Breast epithelium (tissue), 4 donors: Measurements from ENCODE around the gene SPRY1. TPM values are rescaled to one million over a fixed set of nuclear protein-coding genes. Genes with fewer than 3 reads are reported as not detected.

Experiments used
- DNase-seq, 2 donors: peaks; one replicate each; pipeline ENCODE4 v3.0.0-alpha.2; 2019; ENCODE audit warnings: low spot score in 2 of 2
- H3K27ac ChIP-seq, 2 donors: fragments of 200-600 bp; sonication (generic) in 1 of 2; one replicate each; pipeline ENCODE4 v1.5.1; 2016 to 2019; ENCODE audit warnings: mild to moderate bottlenecking in 1 of 2
- H3K27me3 ChIP-seq, 2 donors: fragments of 200-600 bp; sonication (generic) in 1 of 2; one replicate each; pipeline versions ENCODE4 v1.5.1 to v1.6.0; 2017 to 2019; ENCODE audit warnings: control low read depth in 1 of 2, mild to moderate bottlenecking in 1 of 2
- H3K36me3 ChIP-seq: fragments of 200-600 bp; one replicate; pipeline ENCODE4 v1.5.1; 2019
- H3K4me1 ChIP-seq, 2 donors: fragments of 200-600 bp; sonication (generic); one replicate each; pipeline ENCODE4 v1.5.1; 2016 to 2019; ENCODE audit warnings: control low read depth in 1 of 2
- H3K4me3 ChIP-seq, 3 donors: fragments of 200-600 bp; sonication (generic); 1 replicate in 2 of 3; 2 replicates in 1 of 3; pipeline ENCODE4 v1.5.1; 2016 to 2019; ENCODE audit warnings: mild to moderate bottlenecking in 3 of 3, moderate library complexity in 2 of 3
- H3K9me3 ChIP-seq, 2 donors: fragments of 200-600 bp; sonication (generic) in 1 of 2; one replicate each; pipeline ENCODE4 v1.5.1; 2016 to 2019; ENCODE audit warnings: control low read depth in 1 of 2
- CTCF ChIP-seq, 3 donors: fragments of 450-650 bp; IDR thresholded peaks; one replicate each; pipeline ENCODE4 v1.5.1; 2016 to 2017; ENCODE audit warnings: antibody characterized with exemption in 3 of 3, mild to moderate bottlenecking in 3 of 3, moderate library complexity in 3 of 3
- POLR2A ChIP-seq: fragments of 450-650 bp; IDR thresholded peaks from one replicate; pipeline ENCODE4 v1.6.1; 2016; ENCODE audit warnings: antibody characterized with exemption, mild to moderate bottlenecking, moderate library complexity
- POLR2AphosphoS5 ChIP-seq, 3 donors: sonication (generic); formaldehyde crosslinking; IDR thresholded peaks; one replicate each; pipeline ENCODE4 v1.6.1; 2017; ENCODE audit warnings: antibody characterized with exemption in 3 of 3
- intact Hi-C: fragments of 100-400 bp; cut with DNase I; formaldehyde crosslinking; loops from one replicate; pipeline ENCODE4 v1.15.1; 2023; ENCODE audit warnings: low total_unique reads
- total RNA-seq, 3 donors: library from RNA; depleted of rRNA; stranded (reverse); fragments of >200 nt; gene quantifications; one replicate each; pipeline ENCODE4 v1.1.0, GENCODE V29; 2016

SPRY1 gene
- total RNA-seq, 3 donors from 2014 or later, result 82.1 to 233 (median 103) TPM

GRCh38 chr4:123421227-123421936 is 24.8 kb downstream of the SPRY1 start:
- Histone ChIP-seq H3K36me3 (no peaks in the 10 kb centered on the region), H3K4me3 (no peak overlapping the region), H3K27ac (no peak overlapping the region), H3K9me3 (no peaks in the 10 kb centered on the region), H3K27me3 (no peaks in the 10 kb centered on the region), H3K4me1 (peaks cover 0 to 4% of the 10 kb centered on the region in 2 donors)
- no peak for TF ChIP-seq CTCF (IDR thresholded peaks at IDR 0.05)
- TF ChIP-seq POLR2AphosphoS5 (IDR thresholded peaks at IDR 0.05), result no peak
- TF ChIP-seq POLR2A, result no peak
- intact Hi-C loops, result no loop called here
- no peak for DNase-seq

GRCh38 chr4:123421937-123422781 is 25.6 kb downstream of the SPRY1 start:
- intact Hi-C loops, result no loop called here

GRCh38 chr4:123423819-123424218 is 27.2 kb downstream of the SPRY1 start:
- H3K4me3 ChIP-seq, result no peak overlapping the region
- DNase-seq, result no peak
- H3K27ac ChIP-seq, result no peak overlapping the region
- no peaks in the 10 kb centered on the region for H3K27me3 ChIP-seq
- H3K4me1 ChIP-seq, result no peaks in the 10 kb centered on the region
- intact Hi-C loops, result no loop called here
- TF ChIP-seq CTCF (IDR thresholded peaks at IDR 0.05), result no peak
- H3K36me3 ChIP-seq, result no peaks in the 10 kb centered on the region
- H3K9me3 ChIP-seq, result no peaks in the 10 kb centered on the region

More at GRCh38 chr4:123421937-123422781, 25.6 kb downstream of the SPRY1 start:
- TF ChIP-seq POLR2AphosphoS5 (IDR thresholded peaks at IDR 0.05), result no peak
- no peak for TF ChIP-seq POLR2A
- no peak for TF ChIP-seq CTCF (IDR thresholded peaks at IDR 0.05)
- Histone ChIP-seq H3K27me3 (no peaks in the 10 kb centered on the region), H3K27ac (no peak overlapping the region), H3K4me1 (peaks cover 0 to 4% of the 10 kb centered on the region in 2 donors), H3K9me3 (no peaks in the 10 kb centered on the region), H3K4me3 (no peak overlapping the region), H3K36me3 (no peaks in the 10 kb centered on the region)
- no peak for DNase-seq

- TF ChIP-seq POLR2AphosphoS5 (IDR thresholded peaks at IDR 0.05), result no peak
- no peak for TF ChIP-seq POLR2A
- TF ChIP-seq CTCF (IDR thresholded peaks at IDR 0.05), result no peak
- Histone ChIP-seq H3K9me3 (no peaks in the 10 kb centered on the region), H3K4me3 (no peak overlapping the region), H3K36me3 (no peaks in the 10 kb centered on the region), H3K27ac (no peak overlapping the region), H3K27me3 (no peaks in the 10 kb centered on the region), H3K4me1 (no peaks in the 10 kb centered on the region)
- intact Hi-C loops, result no loop called here
- DNase-seq, result no peak
Observed at GRCh38 chr4:123427951-123428350, 31.4 kb downstream of the SPRY1 start.

GRCh38 chr4:123430031-123430430 is 33.4 kb downstream of the SPRY1 start:
- intact Hi-C loops, result no loop called here
- TF ChIP-seq POLR2A (no peak), CTCF (IDR thresholded peaks at IDR 0.05) (no peak), POLR2AphosphoS5 (IDR thresholded peaks at IDR 0.05) (no peak)
- H3K4me3 ChIP-seq, result no peak overlapping the region
- no peaks in the 10 kb centered on the region for H3K4me1 ChIP-seq
- no peaks in the 10 kb centered on the region for H3K9me3 ChIP-seq
- no peaks in the 10 kb centered on the region for H3K36me3 ChIP-seq
- no peak for DNase-seq
- H3K27ac ChIP-seq, result no peak overlapping the region
- H3K27me3 ChIP-seq, result no peaks in the 10 kb centered on the region
